GM23248 (cell line): ENCODE results near the gene CYREN.

Source experiments
- EZH2 ChIP-seq: fragments of 200-600 bp; sonication (generic); IDR thresholded peaks from 2 replicates; pipeline ENCODE4 v1.6.1; 2018; ENCODE audit warnings: antibody characterized with exemption, mild to moderate bottlenecking; ENCODE audit not compliant: insufficient read depth, poor library complexity, severe bottlenecking
- EZH2phosphoT487 ChIP-seq: fragments of 200-600 bp; sonication (generic); IDR thresholded peaks from 2 replicates; pipeline ENCODE4 v1.6.1; 2018; ENCODE audit warnings: antibody characterized with exemption, moderate library complexity, mild to moderate bottlenecking, low read depth; ENCODE audit not compliant: insufficient read depth

DNA sequence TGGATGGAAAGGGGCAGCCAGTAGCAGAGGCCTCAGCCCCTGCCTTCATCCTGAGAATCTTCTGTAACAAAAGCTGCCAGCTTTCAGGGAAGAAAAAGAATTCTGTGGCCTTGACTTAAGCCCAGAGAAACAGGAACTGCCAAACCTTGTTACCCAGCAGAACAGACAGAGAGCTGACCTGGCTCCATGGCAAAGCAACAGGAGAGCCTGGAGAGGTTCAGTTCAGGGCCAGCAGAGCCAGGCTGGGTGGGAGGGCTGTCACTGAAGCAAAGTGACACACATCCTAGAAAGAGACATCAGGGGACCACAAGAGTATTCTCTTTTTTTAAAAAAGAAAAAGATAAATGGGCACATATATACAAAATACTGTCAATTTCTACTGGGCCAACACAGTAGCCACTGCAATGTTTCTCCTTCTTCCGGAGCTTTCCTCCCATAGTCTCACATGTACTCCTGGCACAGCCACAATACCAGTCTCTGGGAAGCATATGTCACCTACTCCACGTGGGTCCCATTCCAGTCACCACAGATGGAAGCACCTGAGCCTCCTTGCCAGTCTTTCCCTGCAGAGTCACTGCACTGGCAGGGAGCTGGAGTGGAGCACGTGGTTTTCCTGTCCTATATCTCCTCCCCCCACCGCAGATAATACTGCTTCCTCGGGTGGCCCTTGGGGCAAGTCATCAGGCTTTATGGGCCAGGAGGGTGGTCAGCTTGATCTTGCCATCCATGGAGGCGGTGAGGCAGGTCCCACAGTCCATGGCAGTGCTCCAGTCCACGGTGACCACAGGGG lies 15.2 kb upstream of the CYREN start:
- TF ChIP-seq EZH2phosphoT487 (no peak), EZH2 (no peak)
